HepG2 (cell line): ENCODE data around the gene JPH2. TPM values are rescaled to one million over a fixed set of nuclear protein-coding genes. Genes with fewer than 3 reads are reported as not detected.

Source experiments
- HES4 ChIP-seq: sonication (generic); formaldehyde crosslinking; IDR thresholded peaks from 2 replicates; pipeline ENCODE4 v1.9.0; 2021; ENCODE audit warnings: mild to moderate bottlenecking, missing genetic modification reagents, borderline replicate concordance
- MAFG ChIP-seq: sonication (generic); formaldehyde crosslinking; IDR thresholded peaks from 2 replicates; pipeline ENCODE4 v1.5.1; 2020; ENCODE audit warnings: mild to moderate bottlenecking, missing genetic modification reagents
- MEF2D ChIP-seq: sonication (generic); formaldehyde crosslinking; IDR thresholded peaks from 2 replicates; pipeline ENCODE4 v1.5.1; 2020; ENCODE audit warnings: mild to moderate bottlenecking, missing genetic modification reagents
- PATZ1 ChIP-seq: sonication (generic); formaldehyde crosslinking; IDR thresholded peaks from 2 replicates; pipeline ENCODE4 v1.4.0; 2020; ENCODE audit warnings: missing genetic modification reagents
- PLSCR1 ChIP-seq: sonication (generic); formaldehyde crosslinking; IDR thresholded peaks from 2 replicates; pipeline ENCODE4 v1.5.0; 2020; ENCODE audit warnings: missing genetic modification reagents, mild to moderate bottlenecking, borderline replicate concordance
- SP140L ChIP-seq: sonication (generic); formaldehyde crosslinking; IDR thresholded peaks from 2 replicates; pipeline ENCODE4 v1.4.0; 2020; ENCODE audit warnings: missing genetic modification reagents, borderline replicate concordance
- TSC22D2 ChIP-seq: sonication (generic); formaldehyde crosslinking; IDR thresholded peaks from 2 replicates; pipeline ENCODE4 v1.5.1; 2020; ENCODE audit warnings: missing genetic modification reagents, mild to moderate bottlenecking, borderline replicate concordance
- ZNF18 ChIP-seq: sonication (generic); formaldehyde crosslinking; IDR thresholded peaks from 2 replicates; pipeline ENCODE4 v1.8.0; 2022; ENCODE audit warnings: mild to moderate bottlenecking, missing genetic modification reagents; ENCODE audit not compliant: insufficient replicate concordance
- ZUFSP ChIP-seq: sonication (generic); formaldehyde crosslinking; IDR thresholded peaks from 2 replicates; pipeline ENCODE4 v1.9.0; 2021; ENCODE audit warnings: missing genetic modification reagents, mild to moderate bottlenecking, borderline replicate concordance
- polyA plus RNA-seq, 8 experiments: library from polyadenylated mRNA; depleted of rRNA in 3 of 8; stranded (reverse) in 7 of 8; unstranded in 1 of 8; fragments of >200 nt; fragmentation: Illumina TruSeq in 4 of 8; extraction: Trizol in 4 of 8; gene quantifications; 2 replicates each; pipeline versions ENCODE4 v1.2.1 to v1.2.3, GENCODE V29; 2011 to 2016; ENCODE audit warnings: low read depth in 4 of 8, missing spikeins in 1 of 8, mixed read lengths in 1 of 8; ENCODE audit not compliant: insufficient read depth in 1 of 8
- total RNA-seq, 5 experiments: library from RNA; depleted of rRNA; stranded (reverse); fragments of >200 nt; fragmentation: Illumina TruSeq; extraction: Trizol; gene quantifications; 2 replicates each; pipeline ENCODE4 v1.2.3, GENCODE V29; 2016; ENCODE audit warnings: low read depth in 1 of 5
- TF ChIP-seq, protein P1 (sequence below): sonication (generic); formaldehyde crosslinking; IDR thresholded peaks from 2 replicates; pipeline ENCODE4 v1.5.0; 2020; ENCODE audit warnings: mild to moderate bottlenecking, missing genetic modification reagents, borderline replicate concordance
- TF ChIP-seq, protein P2 (sequence below): sonication (generic); formaldehyde crosslinking; IDR thresholded peaks from 2 replicates; pipeline ENCODE4 v1.4.0; 2020; ENCODE audit warnings: low read depth, mild to moderate bottlenecking, missing genetic modification reagents
- TF ChIP-seq, protein P3 (sequence below): sonication (generic); formaldehyde crosslinking; IDR thresholded peaks from 2 replicates; pipeline ENCODE4 v1.4.0; 2020; ENCODE audit warnings: missing genetic modification reagents, borderline replicate concordance

JPH2 gene
- total and polyA plus RNA-seq, 2 of the 13 experiments (the other 11 are each of a cell fraction or from before 2014, with no cell fraction given) = 0.42 TPM; not detected in 1

- TF ChIP-seq PATZ1 (CRISPR knock-in tag) (peak; percentile 85), MEF2D (CRISPR knock-in tag) (peak; percentile 95; the same call in 1 of the 2 replicates), ZNF18 (no peak), TSC22D2 (CRISPR knock-in tag) (peak; percentile 46; the same call in 1 of the 2 replicates), MAFG (CRISPR knock-in tag) (peak; percentile 76), SP140L (CRISPR knock-in tag) (no peak), ZUFSP (CRISPR knock-in tag) (no peak), PLSCR1 (CRISPR knock-in tag) (no peak), HES4 (CRISPR knock-in tag) (peak; percentile 94; the same call in 1 of the 2 replicates)
- TF ChIP-seq, protein P1, sequence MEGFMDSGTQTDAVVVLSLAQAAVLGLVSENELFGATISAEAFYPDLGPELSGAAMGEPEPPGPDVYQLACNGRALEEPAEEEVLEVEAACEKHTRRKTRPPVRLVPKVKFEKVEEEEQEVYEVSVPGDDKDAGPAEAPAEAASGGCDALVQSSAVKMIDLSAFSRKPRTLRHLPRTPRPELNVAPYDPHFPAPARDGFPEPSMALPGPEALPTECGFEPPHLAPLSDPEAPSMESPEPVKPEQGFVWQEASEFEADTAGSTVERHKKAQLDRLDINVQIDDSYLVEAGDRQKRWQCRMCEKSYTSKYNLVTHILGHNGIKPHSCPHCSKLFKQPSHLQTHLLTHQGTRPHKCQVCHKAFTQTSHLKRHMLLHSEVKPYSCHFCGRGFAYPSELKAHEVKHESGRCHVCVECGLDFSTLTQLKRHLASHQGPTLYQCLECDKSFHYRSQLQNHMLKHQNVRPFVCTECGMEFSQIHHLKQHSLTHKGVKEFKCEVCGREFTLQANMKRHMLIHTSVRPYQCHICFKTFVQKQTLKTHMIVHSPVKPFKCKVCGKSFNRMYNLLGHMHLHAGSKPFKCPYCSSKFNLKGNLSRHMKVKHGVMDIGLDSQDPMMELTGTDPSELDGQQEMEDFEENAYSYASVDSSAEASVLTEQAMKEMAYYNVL (CRISPR knock-in tag) = no peak; the same call in 1 of the 2 replicates
- TF ChIP-seq, protein P2, sequence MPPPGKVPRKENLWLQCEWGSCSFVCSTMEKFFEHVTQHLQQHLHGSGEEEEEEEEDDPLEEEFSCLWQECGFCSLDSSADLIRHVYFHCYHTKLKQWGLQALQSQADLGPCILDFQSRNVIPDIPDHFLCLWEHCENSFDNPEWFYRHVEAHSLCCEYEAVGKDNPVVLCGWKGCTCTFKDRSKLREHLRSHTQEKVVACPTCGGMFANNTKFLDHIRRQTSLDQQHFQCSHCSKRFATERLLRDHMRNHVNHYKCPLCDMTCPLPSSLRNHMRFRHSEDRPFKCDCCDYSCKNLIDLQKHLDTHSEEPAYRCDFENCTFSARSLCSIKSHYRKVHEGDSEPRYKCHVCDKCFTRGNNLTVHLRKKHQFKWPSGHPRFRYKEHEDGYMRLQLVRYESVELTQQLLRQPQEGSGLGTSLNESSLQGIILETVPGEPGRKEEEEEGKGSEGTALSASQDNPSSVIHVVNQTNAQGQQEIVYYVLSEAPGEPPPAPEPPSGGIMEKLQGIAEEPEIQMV = peak; percentile 78
- TF ChIP-seq, protein P3, sequence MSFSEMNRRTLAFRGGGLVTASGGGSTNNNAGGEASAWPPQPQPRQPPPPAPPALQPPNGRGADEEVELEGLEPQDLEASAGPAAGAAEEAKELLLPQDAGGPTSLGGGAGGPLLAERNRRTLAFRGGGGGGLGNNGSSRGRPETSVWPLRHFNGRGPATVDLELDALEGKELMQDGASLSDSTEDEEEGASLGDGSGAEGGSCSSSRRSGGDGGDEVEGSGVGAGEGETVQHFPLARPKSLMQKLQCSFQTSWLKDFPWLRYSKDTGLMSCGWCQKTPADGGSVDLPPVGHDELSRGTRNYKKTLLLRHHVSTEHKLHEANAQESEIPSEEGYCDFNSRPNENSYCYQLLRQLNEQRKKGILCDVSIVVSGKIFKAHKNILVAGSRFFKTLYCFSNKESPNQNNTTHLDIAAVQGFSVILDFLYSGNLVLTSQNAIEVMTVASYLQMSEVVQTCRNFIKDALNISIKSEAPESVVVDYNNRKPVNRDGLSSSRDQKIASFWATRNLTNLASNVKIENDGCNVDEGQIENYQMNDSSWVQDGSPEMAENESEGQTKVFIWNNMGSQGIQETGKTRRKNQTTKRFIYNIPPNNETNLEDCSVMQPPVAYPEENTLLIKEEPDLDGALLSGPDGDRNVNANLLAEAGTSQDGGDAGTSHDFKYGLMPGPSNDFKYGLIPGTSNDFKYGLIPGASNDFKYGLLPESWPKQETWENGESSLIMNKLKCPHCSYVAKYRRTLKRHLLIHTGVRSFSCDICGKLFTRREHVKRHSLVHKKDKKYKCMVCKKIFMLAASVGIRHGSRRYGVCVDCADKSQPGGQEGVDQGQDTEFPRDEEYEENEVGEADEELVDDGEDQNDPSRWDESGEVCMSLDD (CRISPR knock-in tag) = 0 out of 2 replicates have a peak, but pooled peaks have one; percentile 33
Observed at GRCh38 chr20:44210406-44211176, 23.6 kb upstream of the JPH2 start, which contains the start of gene OSER1 (continued).
